Measurements from ENCODE around the gene PTPRT.

GRCh38 chr20:42053350-42053749 is 1136.4 kb downstream of the PTPRT start:
- no peak for TF ChIP-seq POLR2AphosphoS5 (IDR thresholded peaks at IDR 0.05; ENCODE audit: low read depth, low read length)
- no peak for TF ChIP-seq POLR2A (IDR thresholded peaks at IDR 0.05; ENCODE audit: low read depth, low read length)
- no peak for TF ChIP-seq TAF1 (IDR thresholded peaks at IDR 0.05; ENCODE audit: borderline replicate concordance, low read depth, low read length)

All from GM12892 (cell line).